BJ (cell line): ENCODE results near the gene SLC35A3. TPM values are rescaled to one million over a fixed set of nuclear protein-coding genes. Genes with fewer than 3 reads are reported as not detected.

Source experiments
- CTCF ChIA-PET: fragments of 350-600 bp; formaldehyde crosslinking; extraction: SDS; loops from one replicate; lab custom pipeline; 2021; ENCODE audit warnings: antibody characterized with exemption, inconsistent platforms; lab: Yijun Ruan, JAX
- POLR2A ChIA-PET: fragments of 300-600 bp; sonication (Branson Sonifier 250); formaldehyde crosslinking; extraction: SDS; loops from one replicate; lab custom pipeline; 2021; ENCODE audit warnings: antibody characterized with exemption; lab: Charles Lee
- DNase-seq: peaks from one replicate; pipeline ENCODE4 v3.0.0-alpha.2; 2011; ENCODE audit warnings: low read depth
- H3K27me3 ChIP-seq: 2 replicates; pipeline ENCODE4 v1.6.0; 2011; ENCODE audit warnings: low read length; ENCODE audit not compliant: control insufficient read depth, insufficient read depth
- H3K36me3 ChIP-seq: 2 replicates; pipeline ENCODE4 v1.5.1; 2011; ENCODE audit warnings: low read length; ENCODE audit not compliant: control insufficient read depth, insufficient read depth
- H3K4me3 ChIP-seq: 2 replicates; pipeline ENCODE4 v1.5.1; 2011; ENCODE audit warnings: low read depth, mild to moderate bottlenecking, control low read depth, low read length
- polyA plus RNA-seq: library from polyadenylated mRNA; depleted of rRNA; stranded (reverse); fragments of >200 nt; gene quantifications from 2 replicates; pipeline ENCODE4 v1.2.3, GENCODE V29; 2011
- TF ChIP-seq, protein P1 (sequence below): IDR thresholded peaks from 2 replicates; pipeline ENCODE4 v1.5.1; 2011; ENCODE audit warnings: low read depth, mild to moderate bottlenecking, control low read depth, inconsistent platforms, low read length, moderate library complexity; ENCODE audit not compliant: insufficient read depth

Gene SLC35A3
- polyA plus RNA-seq, 1 experiment = 7.8 TPM

DNA sequence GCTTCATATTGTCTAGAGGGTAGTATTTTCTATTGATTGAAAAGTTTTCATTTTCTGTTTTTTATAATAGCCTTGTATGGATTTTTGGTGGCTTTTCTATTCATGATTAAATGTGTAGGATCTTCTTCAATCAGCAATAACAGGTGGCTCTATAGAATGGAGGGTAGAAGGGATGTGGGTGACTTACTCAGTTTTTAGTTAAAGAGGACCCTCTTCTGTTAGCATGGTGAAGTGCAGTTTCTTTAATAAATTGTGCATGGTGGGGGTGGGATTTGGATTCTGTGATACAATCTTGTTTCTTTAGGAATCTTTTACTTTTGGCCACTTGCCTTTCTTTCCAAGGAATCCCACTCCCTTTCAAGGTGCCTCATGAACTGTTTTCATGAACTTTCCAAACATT is 64.7 kb downstream of the SLC35A3 start:
- no peak for DNase-seq
- Histone ChIP-seq H3K36me3 (no peaks in the 10 kb centered on the region), H3K4me3 (no peak overlapping the region), H3K27me3 (no peaks in the 10 kb centered on the region)
- TF ChIP-seq, protein P1, sequence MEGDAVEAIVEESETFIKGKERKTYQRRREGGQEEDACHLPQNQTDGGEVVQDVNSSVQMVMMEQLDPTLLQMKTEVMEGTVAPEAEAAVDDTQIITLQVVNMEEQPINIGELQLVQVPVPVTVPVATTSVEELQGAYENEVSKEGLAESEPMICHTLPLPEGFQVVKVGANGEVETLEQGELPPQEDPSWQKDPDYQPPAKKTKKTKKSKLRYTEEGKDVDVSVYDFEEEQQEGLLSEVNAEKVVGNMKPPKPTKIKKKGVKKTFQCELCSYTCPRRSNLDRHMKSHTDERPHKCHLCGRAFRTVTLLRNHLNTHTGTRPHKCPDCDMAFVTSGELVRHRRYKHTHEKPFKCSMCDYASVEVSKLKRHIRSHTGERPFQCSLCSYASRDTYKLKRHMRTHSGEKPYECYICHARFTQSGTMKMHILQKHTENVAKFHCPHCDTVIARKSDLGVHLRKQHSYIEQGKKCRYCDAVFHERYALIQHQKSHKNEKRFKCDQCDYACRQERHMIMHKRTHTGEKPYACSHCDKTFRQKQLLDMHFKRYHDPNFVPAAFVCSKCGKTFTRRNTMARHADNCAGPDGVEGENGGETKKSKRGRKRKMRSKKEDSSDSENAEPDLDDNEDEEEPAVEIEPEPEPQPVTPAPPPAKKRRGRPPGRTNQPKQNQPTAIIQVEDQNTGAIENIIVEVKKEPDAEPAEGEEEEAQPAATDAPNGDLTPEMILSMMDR = peak; percentile 35; the same call in 1 of the 2 replicates
- ChIA-PET POLR2A (no interaction called here), CTCF (no interaction called here)

GRCh38 chr1:100035214-100035613 is 65.4 kb downstream of the SLC35A3 start:
- no peaks in the 10 kb centered on the region for H3K36me3 ChIP-seq
- ChIA-PET POLR2A (no interaction called here), CTCF (interaction anchor here (1.4 kb wide), 1 partner anchor 225 kb away, joined by 5 read pairs; no protein-coding TSS in a partner anchor)
- TF ChIP-seq, protein P1 = no peak
- H3K27me3 ChIP-seq = no peaks in the 10 kb centered on the region
- DNase-seq = no peak
- H3K4me3 ChIP-seq = no peak overlapping the region

GRCh38 chr1:100036718-100037655 is 67.2 kb downstream of the SLC35A3 start:
- TF ChIP-seq, protein P1 = no peak
- CTCF ChIA-PET = interaction anchor here (0.7 to 1.5 kb wide), 4 partner anchors 29 to 423 kb away, joined by 3 to 5 read pairs (median 4); no protein-coding TSS in a partner anchor

DNA sequence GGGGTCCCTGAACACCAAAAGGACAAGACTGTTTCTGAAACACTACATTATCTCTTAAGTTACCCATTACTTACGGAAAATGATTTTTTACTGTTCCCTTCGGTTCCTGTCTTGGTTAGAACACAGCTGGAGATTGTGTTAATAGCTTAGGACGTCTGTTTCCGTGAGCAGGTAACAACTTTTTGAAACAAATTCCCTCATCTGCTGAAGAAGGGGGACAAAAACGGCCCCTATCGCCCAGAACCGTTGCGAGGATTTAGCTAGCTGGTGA is 67.8 kb downstream of the SLC35A3 start:
- ChIA-PET POLR2A (interaction anchor here (0.6 kb wide), 1 partner anchor 11 kb away, joined by 6 read pairs; no protein-coding TSS in a partner anchor), CTCF (interaction anchor here (0.7 to 1.5 kb wide), 3 partner anchors 29 to 423 kb away, joined by 3 to 5 read pairs (median 3); no protein-coding TSS in a partner anchor)
- H3K4me3 ChIP-seq = peak overlapping the region; percentile 98
- no peaks in the 10 kb centered on the region for H3K36me3 ChIP-seq
- TF ChIP-seq, protein P1 = no peak
- DNase-seq = no peak
- H3K27me3 ChIP-seq = no peaks in the 10 kb centered on the region

More at GRCh38 chr1:100036718-100037655, 67.2 kb downstream of the SLC35A3 start:
- H3K4me3 ChIP-seq = peak overlapping the region; percentile 98
- no peaks in the 10 kb centered on the region for H3K27me3 ChIP-seq
- no peaks in the 10 kb centered on the region for H3K36me3 ChIP-seq
- no peak for DNase-seq
- POLR2A ChIA-PET = no interaction called here
